IPS-NIHi7 (cell line): Measurements from ENCODE around the gene TMCC3.
"Not testable (repeated sequence)": the region's sequence is repeated elsewhere in the genome, so short reads cannot be mapped to it uniquely, and the experiment has no call there.

Experiments used
- DNase-seq: peaks from one replicate; pipeline ENCODE4 v3.0.0; 2012; ENCODE audit warnings: mixed read lengths; ENCODE audit errors: extremely low spot score

The TMCC3 gene

DNA sequence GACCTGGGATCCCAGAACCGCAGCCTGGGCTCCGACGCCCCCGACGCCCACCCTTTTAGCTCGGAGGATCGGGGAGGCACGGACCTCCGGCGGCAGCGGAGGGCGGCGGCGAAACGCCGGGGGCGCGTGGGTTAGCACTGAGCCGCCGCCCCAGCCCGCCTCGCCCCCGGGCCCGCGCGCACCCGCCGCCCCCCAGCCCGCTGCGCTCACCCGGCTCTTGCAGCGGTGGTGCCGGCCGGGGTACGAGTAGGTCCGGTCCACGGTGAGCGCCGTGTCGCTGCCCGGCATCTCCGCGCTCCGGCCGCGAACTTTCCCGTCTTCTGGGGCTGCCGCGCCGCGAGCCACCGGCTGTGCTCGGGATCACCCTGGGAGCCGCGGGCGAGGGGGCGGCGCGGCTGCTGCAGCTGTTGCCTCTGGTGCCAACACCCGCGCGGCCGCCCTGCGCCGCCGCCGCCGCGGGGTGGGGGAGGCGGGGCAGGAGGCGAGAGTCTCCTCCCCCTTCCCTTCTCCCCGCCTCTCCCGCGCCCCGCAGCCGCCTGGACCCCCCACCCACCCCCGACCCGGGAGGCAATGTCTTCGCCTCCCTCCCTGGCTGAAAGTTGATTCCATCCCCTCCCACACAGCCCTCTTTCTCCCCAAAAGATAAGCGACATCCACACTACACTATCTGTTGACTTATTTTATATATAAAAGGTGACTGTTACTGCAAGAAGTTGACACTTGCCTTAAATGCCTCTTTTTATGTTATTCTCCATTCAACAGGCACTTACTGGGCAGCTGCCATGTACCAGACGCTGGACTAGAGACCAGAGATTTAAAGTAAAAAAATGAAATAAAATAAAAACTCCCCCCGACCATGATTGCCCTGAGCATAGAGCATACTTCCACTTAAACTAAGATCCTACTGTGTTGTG is at the start of gene TMCC3:
Gene TMCC3, minus strand, starts transcription at position 415 of the 914 bp plus-strand sequence. Its CDS starts 127 bp downstream, at position 288.
- DNase-seq, result peak; percentile 73

DNA sequence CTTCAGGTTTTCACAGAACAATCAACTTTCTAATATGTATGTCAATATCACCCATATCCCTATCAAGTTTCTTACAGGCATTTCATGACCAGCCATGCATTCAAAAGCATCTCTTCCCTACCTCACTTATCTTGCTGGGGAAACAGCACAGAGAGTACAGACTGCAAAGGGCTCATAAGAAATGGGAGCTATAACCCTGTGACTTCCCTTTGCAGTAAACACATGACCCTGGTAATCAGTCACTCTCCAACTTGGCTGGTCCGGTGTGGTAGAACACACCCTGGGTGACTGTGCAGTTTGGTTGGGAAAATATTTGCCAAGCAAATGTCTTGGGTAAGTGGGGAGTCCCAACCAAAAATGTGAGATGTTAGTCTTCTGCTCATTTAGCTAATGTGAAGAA is 49.4 kb upstream of the TMCC3 start:
- no peak for DNase-seq

DNA sequence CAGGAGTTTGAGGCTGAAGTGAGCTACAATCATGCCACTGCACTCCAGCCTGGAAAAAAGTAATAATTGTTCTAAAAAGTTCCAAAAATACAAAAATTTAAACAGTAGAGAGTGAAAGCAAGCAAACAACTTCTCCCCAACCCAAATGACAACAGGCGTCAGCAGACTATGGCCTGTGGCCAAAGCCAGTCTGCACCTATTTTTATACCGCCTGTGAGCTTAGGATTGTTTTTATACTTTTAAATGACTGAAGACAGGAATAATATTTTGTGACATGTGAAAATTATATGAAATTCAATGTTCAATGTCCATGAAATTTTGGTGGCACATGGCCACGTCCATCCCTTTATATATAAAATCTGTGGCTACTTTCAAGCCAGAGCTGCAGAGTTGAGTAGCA is 48.2 kb upstream of the TMCC3 start:
- no peak for DNase-seq

DNA sequence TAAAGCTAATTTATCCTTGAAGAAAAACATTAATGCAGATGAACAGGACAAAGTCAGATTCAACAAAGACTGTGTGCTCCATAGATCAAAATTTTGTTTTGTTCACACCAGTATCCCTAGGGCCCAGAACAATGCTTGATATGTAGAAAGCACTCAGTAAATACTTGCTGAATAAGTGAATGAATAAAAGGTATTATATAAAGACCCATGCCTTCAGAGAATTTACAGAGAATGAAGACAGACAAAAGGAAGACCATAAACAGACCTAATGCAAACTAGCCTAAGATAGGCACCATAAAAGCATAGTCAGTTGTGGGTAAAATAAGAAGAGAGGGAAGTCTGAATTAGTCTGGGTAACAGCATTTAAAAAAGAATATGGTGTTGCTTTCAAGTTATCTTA is 47.3 kb upstream of the TMCC3 start:
- DNase-seq, result no peak

DNA sequence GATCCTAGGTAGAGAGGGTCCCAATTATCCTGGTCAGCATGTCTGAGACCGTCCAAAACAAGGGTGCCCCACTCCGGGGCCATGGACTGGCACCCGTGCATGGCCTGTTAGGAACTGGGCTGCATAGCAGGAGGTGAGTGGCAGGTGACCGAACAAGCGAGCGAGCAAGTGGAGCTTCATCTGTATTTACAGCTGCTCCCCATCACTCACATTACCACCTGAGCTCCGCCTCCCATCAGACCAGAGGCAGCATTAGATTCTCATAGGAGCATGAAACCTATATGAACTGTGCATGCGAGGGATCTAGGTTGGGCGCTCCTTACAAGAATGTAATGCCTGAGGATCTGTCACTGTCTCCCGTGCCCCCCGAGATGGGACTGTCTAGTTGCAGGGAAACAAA is 44.4 kb upstream of the TMCC3 start:
- no peak for DNase-seq

DNA sequence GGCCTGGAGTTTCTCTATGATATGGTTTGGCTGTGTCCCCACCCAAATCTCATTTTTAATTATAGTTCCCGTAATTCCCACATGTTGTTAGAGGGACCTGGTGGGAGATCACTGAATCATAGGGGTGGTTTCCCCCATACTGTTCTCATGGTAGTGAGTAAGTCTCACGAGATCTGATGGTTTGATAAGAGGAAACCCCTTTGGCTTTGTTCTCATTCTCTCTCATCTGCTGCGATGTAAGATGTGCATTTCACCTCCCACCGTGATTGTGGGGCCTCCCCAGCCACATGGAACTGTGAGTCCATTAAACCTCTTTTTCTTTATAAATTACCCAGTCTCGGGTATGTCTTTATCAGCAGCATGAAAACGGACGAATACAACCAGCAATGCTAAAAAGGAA is 42.5 kb upstream of the TMCC3 start:
- DNase-seq, result not testable (repeated sequence)

- no peak for DNase-seq
Measured at GRCh38 chr12:94690198-94690771, 39.9 kb upstream of the TMCC3 start.

DNA sequence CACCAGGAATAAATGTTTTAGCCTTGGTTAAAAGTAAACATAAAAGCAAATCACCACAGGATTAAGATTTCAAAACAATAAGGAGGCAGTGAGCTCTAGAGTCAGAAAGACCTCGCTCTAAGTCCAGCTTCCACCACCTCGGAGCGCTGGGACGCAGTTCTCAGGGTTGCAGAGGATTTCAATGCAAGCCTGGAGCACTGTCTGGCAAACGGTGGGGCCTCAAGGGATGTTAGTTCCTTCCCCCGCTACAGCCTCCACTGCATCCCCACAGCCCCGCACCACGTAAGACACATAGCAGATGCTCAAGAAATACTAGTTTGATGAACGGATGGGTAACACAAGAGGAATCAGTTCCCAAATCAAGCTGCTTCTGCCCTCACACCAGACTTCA is 39.3 kb upstream of the TMCC3 start:
- no peak for DNase-seq

GRCh38 chr12:94689002-94689645 is 38.8 kb upstream of the TMCC3 start:
- no peak for DNase-seq

- DNase-seq, result no peak
Measured at GRCh38 chr12:94687891-94688290, 37.5 kb upstream of the TMCC3 start.

DNA sequence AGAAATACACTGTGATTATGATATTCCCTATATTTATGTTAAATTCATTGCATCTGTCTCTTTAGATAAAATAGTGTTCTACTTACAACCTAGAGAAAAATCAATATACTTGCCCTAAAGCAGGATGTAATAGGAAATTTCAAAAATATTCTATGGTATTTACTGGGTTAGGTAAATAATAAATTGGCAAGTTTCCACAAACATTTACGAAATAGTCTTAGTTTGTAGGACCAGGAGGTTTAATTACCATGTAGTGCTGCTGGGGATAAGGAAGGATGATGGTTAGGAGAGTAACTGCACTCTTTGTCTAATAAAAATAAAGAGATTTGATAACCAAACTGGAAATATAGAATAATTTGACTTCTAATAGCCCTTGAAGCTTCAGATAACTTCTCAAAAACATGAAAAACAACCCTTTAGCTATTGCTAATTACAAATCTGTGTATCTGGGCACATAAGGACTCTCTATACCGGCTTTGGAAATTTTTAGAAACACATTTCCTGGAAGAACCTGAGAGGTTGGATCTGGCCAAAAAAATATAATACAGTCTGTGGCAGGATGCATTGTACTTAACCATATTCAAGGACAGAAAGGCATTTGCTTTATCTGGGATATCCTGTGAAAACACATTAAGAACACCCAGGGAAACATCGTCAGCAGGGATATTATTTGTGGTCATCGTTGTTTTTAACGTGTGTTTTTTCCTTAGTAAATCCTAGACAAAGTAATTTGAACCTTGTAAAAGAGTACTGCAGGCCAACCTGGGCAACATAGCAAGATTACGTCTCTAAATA is 36.7 kb upstream of the TMCC3 start:
- DNase-seq, result no peak

GRCh38 chr12:94684416-94685142 is 34.2 kb upstream of the TMCC3 start:
- no peak for DNase-seq

- DNase-seq, result no peak
Measured at GRCh38 chr12:94679554-94680195, 29.3 kb upstream of the TMCC3 start.

- DNase-seq, result no peak
Measured at GRCh38 chr12:94678849-94679248, 28.5 kb upstream of the TMCC3 start.

- DNase-seq, result peak; percentile 30
Measured at GRCh38 chr12:94678379-94678778, 28.0 kb upstream of the TMCC3 start.

DNA sequence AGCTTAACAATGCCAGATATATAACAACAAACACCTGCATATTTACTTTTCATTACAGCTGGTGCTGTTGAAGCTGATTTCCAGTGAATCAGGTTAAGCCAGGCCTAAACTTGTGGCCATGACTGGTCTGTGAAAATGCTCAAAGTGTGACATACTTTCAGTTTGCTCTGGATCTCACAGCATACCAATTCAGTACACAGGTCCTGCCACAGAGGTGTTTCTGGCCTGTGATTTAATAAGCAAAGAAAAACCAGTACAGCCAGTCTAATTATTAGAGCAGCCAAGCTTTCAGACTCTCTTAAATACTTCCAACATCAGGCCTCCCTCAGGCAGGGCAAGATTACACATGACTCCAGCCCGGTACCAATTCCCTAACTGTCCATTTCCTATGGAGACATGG is 27.4 kb upstream of the TMCC3 start:
- DNase-seq, result no peak

DNA sequence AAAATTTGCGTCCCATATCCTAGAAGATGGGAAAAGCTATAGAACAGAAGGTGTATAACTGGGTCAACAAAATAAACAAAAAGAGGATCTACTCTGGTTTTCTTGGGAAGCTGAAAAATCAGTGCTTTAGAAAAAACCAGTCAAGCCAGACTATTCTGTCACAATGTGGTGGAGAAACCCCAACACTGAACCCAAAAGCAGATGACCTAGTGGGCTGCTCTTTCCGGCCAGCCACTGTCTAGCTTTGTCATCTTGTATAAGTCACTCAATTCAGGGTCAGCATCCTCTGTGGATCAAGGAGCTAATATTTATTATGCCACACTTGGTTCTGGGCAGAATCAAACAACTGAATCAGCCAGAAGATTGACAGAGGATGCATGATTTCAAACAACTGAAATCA is 26.6 kb upstream of the TMCC3 start:
- DNase-seq, result no peak

- no peak for DNase-seq
Measured at GRCh38 chr12:94676031-94676641, 25.8 kb upstream of the TMCC3 start.

DNA sequence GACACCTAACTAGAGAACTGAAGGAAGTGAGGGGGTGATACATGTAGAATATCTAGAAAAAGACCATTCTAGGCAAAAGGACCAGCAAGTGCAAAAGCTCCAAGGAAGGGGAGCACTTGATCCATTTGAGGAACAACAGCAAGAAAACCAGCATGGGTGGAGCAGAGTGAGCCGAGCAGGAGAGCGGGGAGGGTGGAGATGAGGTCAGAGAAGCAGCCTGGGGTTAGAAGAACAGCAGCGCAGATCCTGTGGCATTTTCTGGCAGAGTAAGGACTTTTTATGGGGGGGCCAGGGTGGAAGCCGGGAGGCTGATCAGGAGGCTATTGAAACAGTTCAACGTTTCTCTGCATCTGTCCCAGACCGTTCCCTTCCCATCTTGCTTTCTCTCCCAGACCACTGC is 24.5 kb upstream of the TMCC3 start:
- DNase-seq, result no peak

- DNase-seq, result no peak
Measured at GRCh38 chr12:94674051-94674451, 23.7 kb upstream of the TMCC3 start.
